ENCODE measurements around the gene IL1RAPL1. TPM values are rescaled to one million over a fixed set of nuclear protein-coding genes. Genes with fewer than 3 reads are reported as not detected.

IL1RAPL1 gene
- total RNA-seq, 4 donors from 2014 or later = 0.13 TPM; not detected in 3

- H3K36me3 ChIP-seq = no peaks in the 10 kb centered on the region
- no peak overlapping the region for H3K4me3 ChIP-seq
- H3K4me1 ChIP-seq = no peaks in the 10 kb centered on the region
- no peak for TF ChIP-seq CTCF (IDR thresholded peaks at IDR 0.05)
- no peak for TF ChIP-seq EP300 (IDR thresholded peaks at IDR 0.05)
- no peak for TF ChIP-seq POLR2A (IDR thresholded peaks at IDR 0.05)
- no peak for TF ChIP-seq POLR2AphosphoS5 (IDR thresholded peaks at IDR 0.05)
- no peak overlapping the region for H3K27ac ChIP-seq
- no peak for DNase-seq (ENCODE audit: low spot score in 2 of 2)
- H3K9me3 ChIP-seq = no peaks in the 10 kb centered on the region
- 64% methylated on average over 4 of the region's 4 CpGs for WGBS
- H3K27me3 ChIP-seq = no peaks in the 10 kb centered on the region
Measured at GRCh38 chrX:29130905-29131304, 543.7 kb downstream of the IL1RAPL1 start.

GRCh38 chrX:29136904-29137303 is 549.7 kb downstream of the IL1RAPL1 start:
- TF ChIP-seq EP300 (IDR thresholded peaks at IDR 0.05) = no peak
- TF ChIP-seq POLR2A (IDR thresholded peaks at IDR 0.05) = no peak
- Histone ChIP-seq H3K9me3 (no peaks in the 10 kb centered on the region), H3K36me3 (no peaks in the 10 kb centered on the region), H3K4me3 (no peak overlapping the region), H3K4me1 (no peaks in the 10 kb centered on the region), H3K27ac (no peak overlapping the region), H3K27me3 (no peaks in the 10 kb centered on the region)
- no peak for DNase-seq (ENCODE audit: low spot score in 2 of 2)
- 71% methylated on average over 2 of the region's 2 CpGs for WGBS

- Histone ChIP-seq H3K9me3 (no peaks in the 10 kb centered on the region), H3K36me3 (no peaks in the 10 kb centered on the region), H3K27ac (no peak overlapping the region), H3K27me3 (no peaks in the 10 kb centered on the region), H3K4me3 (no peak overlapping the region), H3K4me1 (no peaks in the 10 kb centered on the region)
- no peak for DNase-seq (ENCODE audit: low spot score in 2 of 2)
- 81% methylated on average over 2 of the region's 2 CpGs for WGBS
- no peak for TF ChIP-seq POLR2A (IDR thresholded peaks at IDR 0.05)
- no peak for TF ChIP-seq CTCF (IDR thresholded peaks at IDR 0.05)
- no peak for TF ChIP-seq POLR2AphosphoS5 (IDR thresholded peaks at IDR 0.05)
- TF ChIP-seq EP300 (IDR thresholded peaks at IDR 0.05) = no peak
Measured at GRCh38 chrX:29138003-29138402, 550.8 kb downstream of the IL1RAPL1 start.

- DNase-seq (ENCODE audit: low spot score in 2 of 2) = no peak
- 82% methylated on average over 5 of the region's 5 CpGs for WGBS
- no peaks in the 10 kb centered on the region for H3K36me3 ChIP-seq
- H3K27ac ChIP-seq = no peak overlapping the region
- H3K9me3 ChIP-seq = no peaks in the 10 kb centered on the region
- H3K27me3 ChIP-seq = no peaks in the 10 kb centered on the region
- H3K4me1 ChIP-seq = no peaks in the 10 kb centered on the region
- H3K4me3 ChIP-seq = no peak overlapping the region
- no peak for TF ChIP-seq CTCF (IDR thresholded peaks at IDR 0.05)
- no peak for TF ChIP-seq EP300 (IDR thresholded peaks at IDR 0.05)
- TF ChIP-seq POLR2A (IDR thresholded peaks at IDR 0.05) = no peak
Measured at GRCh38 chrX:29143356-29143755, 556.1 kb downstream of the IL1RAPL1 start.

GRCh38 chrX:29143756-29144155 is 556.5 kb downstream of the IL1RAPL1 start:
- WGBS = 88% methylated on average over 4 of the region's 4 CpGs
- Histone ChIP-seq H3K4me1 (no peaks in the 10 kb centered on the region), H3K4me3 (no peak overlapping the region), H3K27ac (no peak overlapping the region), H3K9me3 (no peaks in the 10 kb centered on the region), H3K36me3 (no peaks in the 10 kb centered on the region), H3K27me3 (no peaks in the 10 kb centered on the region)
- DNase-seq (ENCODE audit: low spot score in 2 of 2) = no peak
- TF ChIP-seq EP300 (IDR thresholded peaks at IDR 0.05) (no peak), CTCF (IDR thresholded peaks at IDR 0.05) (no peak), POLR2A (IDR thresholded peaks at IDR 0.05) (no peak), POLR2AphosphoS5 (IDR thresholded peaks at IDR 0.05) (no peak)

- Histone ChIP-seq H3K27ac (no peak overlapping the region), H3K9me3 (no peaks in the 10 kb centered on the region), H3K27me3 (no peaks in the 10 kb centered on the region), H3K4me3 (no peak overlapping the region), H3K4me1 (no peaks in the 10 kb centered on the region), H3K36me3 (no peaks in the 10 kb centered on the region)
- TF ChIP-seq POLR2AphosphoS5 (IDR thresholded peaks at IDR 0.05) (no peak), POLR2A (IDR thresholded peaks at IDR 0.05) (no peak), EP300 (IDR thresholded peaks at IDR 0.05) (no peak), CTCF (IDR thresholded peaks at IDR 0.05) (no peak)
- WGBS = 53% methylated on average over 4 of the region's 4 CpGs
- DNase-seq (ENCODE audit: low spot score in 2 of 2) = no peak
Measured at GRCh38 chrX:29145316-29145715, 558.1 kb downstream of the IL1RAPL1 start.

Data from suprapubic skin (tissue), 4 donors.